Measurements from ENCODE around the gene ARF1.
A peak's percentile ranks its signal among the peaks of the same experiment; 100 is the strongest.

Gene ARF1

GRCh38 chr1:228082214-228082917 lies at the start of gene ARF1:
ARF1 (plus strand) TSS chr1:228082708; CDS start chr1:228097115, 14,407 bp downstream.
- peak; percentile 99 for DNase-seq

- no peak for DNase-seq
Observed at GRCh38 chr1:228033376-228033775, 49.1 kb upstream of the ARF1 start.

- no peak for DNase-seq
Observed at GRCh38 chr1:228034954-228035837, 47.3 kb upstream of the ARF1 start.

- peak; percentile 6 for DNase-seq
Observed at GRCh38 chr1:228035844-228036243, 46.7 kb upstream of the ARF1 start.

- DNase-seq, result no peak
Observed at GRCh38 chr1:228036701-228037231, 45.7 kb upstream of the ARF1 start.

GRCh38 chr1:228037401-228038386 lies 44.8 kb upstream of the ARF1 start:
- DNase-seq, result peak; percentile 58

- no peak for DNase-seq
Observed at GRCh38 chr1:228038387-228039005, 44.0 kb upstream of the ARF1 start.

- no peak for DNase-seq
Observed at GRCh38 chr1:228039006-228039903, 43.3 kb upstream of the ARF1 start.

- no peak for DNase-seq
Observed at GRCh38 chr1:228039986-228040385, 42.5 kb upstream of the ARF1 start.

GRCh38 chr1:228041316-228041715 lies 41.2 kb upstream of the ARF1 start:
- no peak for DNase-seq

- DNase-seq, result no peak
Observed at GRCh38 chr1:228042508-228042907, 40.0 kb upstream of the ARF1 start.

GRCh38 chr1:228043281-228043848 lies 39.1 kb upstream of the ARF1 start:
- no peak for DNase-seq

- DNase-seq, result no peak
Observed at GRCh38 chr1:228044961-228045360, 37.5 kb upstream of the ARF1 start.

GRCh38 chr1:228045405-228045804 lies 37.1 kb upstream of the ARF1 start:
- no peak for DNase-seq

GRCh38 chr1:228045871-228046270 lies 36.6 kb upstream of the ARF1 start:
- DNase-seq, result no peak

GRCh38 chr1:228046421-228047182 lies 35.9 kb upstream of the ARF1 start:
- no peak for DNase-seq

- no peak for DNase-seq
Observed at GRCh38 chr1:228047183-228047466, 35.4 kb upstream of the ARF1 start.

- no peak for DNase-seq
Observed at GRCh38 chr1:228048120-228048519, 34.4 kb upstream of the ARF1 start.

GRCh38 chr1:228048659-228049298 lies 33.7 kb upstream of the ARF1 start:
- DNase-seq, result no peak
